ENCODE measurements around the gene SLC39A8. TPM values are rescaled to one million over a fixed set of nuclear protein-coding genes. Genes with fewer than 3 reads are reported as not detected.
A peak's percentile ranks its signal among the peaks of the same experiment; 100 is the strongest.

Gene SLC39A8
- total RNA-seq, 1 donor from 2014 or later = 7.6 TPM

GRCh38 chr4:102343964-102344519, 1.2 kb downstream of the SLC39A8 start:
- no peak for FAIRE-seq
- no peaks in the 10 kb centered on the region for H3K36me3 ChIP-seq (ENCODE audit: control insufficient read depth, insufficient read depth, low read length)
- TF ChIP-seq CTCF (IDR thresholded peaks at IDR 0.05; ENCODE audit: insufficient read depth, low read length, severe bottlenecking) = no peak
- DNase-seq (ENCODE audit: low read depth) = peak; percentile 70
- peak overlapping the region; percentile 61 for H3K4me3 ChIP-seq (ENCODE audit: low read depth, low read length)
- H3K27me3 ChIP-seq (ENCODE audit: control insufficient read depth, insufficient read depth, low read length) = no peaks in the 10 kb centered on the region

DNA sequence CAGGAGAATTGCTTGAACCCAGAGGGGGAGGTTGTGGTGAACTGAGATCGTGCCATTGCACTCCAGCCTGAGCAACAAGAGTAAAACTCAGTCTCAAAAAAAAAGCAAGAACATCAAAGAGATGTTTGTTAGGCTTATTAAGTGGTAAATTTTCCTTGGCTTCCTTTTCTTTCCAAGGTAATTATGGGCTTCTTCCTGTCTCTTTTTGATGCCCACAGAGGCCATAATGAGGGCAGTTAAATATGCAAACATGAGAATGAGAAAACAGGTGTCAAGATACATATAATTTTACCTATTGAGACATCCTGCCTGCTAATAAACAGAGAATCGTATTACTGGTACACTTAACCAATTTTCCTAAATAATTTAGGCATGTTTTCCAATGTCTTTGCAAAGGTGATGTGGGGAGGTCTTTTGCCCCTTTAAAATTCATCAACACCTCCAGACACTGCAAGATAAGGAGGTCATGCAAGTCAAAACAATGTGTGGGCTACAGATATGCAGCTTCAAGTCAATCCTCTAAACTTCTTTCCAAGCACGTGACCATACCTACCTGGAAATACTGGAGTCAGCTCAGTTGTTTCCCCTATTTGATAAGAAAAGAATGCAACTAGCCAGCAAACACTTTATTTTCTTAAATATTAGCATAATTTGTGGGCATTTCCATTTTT, 2.7 kb downstream of the SLC39A8 start:
- Histone ChIP-seq H3K27me3 (ENCODE audit: control insufficient read depth, insufficient read depth, low read length) (no peaks in the 10 kb centered on the region), H3K4me3 (ENCODE audit: low read depth, low read length) (no peak overlapping the region), H3K36me3 (ENCODE audit: control insufficient read depth, insufficient read depth, low read length) (no peaks in the 10 kb centered on the region)
- no peak for TF ChIP-seq CTCF (IDR thresholded peaks at IDR 0.05; ENCODE audit: insufficient read depth, low read length, severe bottlenecking)
- DNase-seq (ENCODE audit: low read depth) (no peak), FAIRE-seq (no peak)

DNA sequence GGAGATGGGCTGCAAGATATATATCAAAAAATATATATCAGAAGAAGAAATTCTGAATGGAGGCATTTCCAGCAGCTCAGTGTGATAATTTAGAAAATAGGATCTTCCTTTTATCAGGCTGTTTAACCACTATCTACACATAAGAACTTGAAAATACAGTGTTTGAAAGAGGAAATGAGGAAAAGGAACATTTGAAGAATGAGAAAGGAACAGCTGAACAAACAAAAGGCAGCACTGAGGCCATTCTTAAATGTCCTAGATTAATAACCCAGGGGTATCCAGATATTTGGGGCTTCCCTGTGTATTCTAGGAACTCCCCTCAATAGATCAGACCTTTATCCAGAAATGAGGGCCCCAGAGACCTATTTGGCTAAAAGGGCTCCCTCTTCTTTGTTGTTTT, 4.1 kb downstream of the SLC39A8 start:
- DNase-seq (ENCODE audit: low read depth) = no peak
- no peak for FAIRE-seq
- Histone ChIP-seq H3K27me3 (ENCODE audit: control insufficient read depth, insufficient read depth, low read length) (no peaks in the 10 kb centered on the region), H3K36me3 (ENCODE audit: control insufficient read depth, insufficient read depth, low read length) (no peaks in the 10 kb centered on the region), H3K4me3 (ENCODE audit: low read depth, low read length) (no peak overlapping the region)
- TF ChIP-seq CTCF (IDR thresholded peaks at IDR 0.05; ENCODE audit: insufficient read depth, low read length, severe bottlenecking) = no peak

- no peaks in the 10 kb centered on the region for H3K27me3 ChIP-seq (ENCODE audit: control insufficient read depth, insufficient read depth, low read length)
- FAIRE-seq (no peak), DNase-seq (ENCODE audit: low read depth) (peak; percentile 26)
- no peak overlapping the region for H3K4me3 ChIP-seq (ENCODE audit: low read depth, low read length)
- TF ChIP-seq CTCF (IDR thresholded peaks at IDR 0.05; ENCODE audit: insufficient read depth, low read length, severe bottlenecking) = no peak
- H3K36me3 ChIP-seq (ENCODE audit: control insufficient read depth, insufficient read depth, low read length) = no peaks in the 10 kb centered on the region
These were observed 6.3 kb downstream of the SLC39A8 start for GRCh38 chr4:102339018-102339417.

DNA sequence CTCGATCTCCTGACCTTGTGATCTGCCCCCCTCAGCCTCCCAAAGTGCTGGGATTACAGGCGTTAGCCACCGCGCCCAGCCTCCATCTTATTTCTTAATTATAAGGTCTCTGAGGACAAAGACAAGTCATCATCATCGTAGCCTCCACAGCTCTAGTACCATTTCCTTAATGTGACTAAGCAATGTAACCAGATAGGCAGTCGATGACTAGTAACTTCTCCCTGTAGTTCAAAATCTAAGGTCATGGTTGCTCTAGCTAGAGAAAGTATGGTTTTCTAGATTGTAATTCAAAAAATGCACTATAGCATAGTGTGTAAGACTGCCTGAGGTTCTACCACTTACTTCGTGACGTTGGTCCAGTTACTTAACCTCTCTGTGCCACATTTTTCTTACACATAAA, 6.9 kb downstream of the SLC39A8 start:
- peak; percentile 68 for DNase-seq (ENCODE audit: low read depth)
- Histone ChIP-seq H3K36me3 (ENCODE audit: control insufficient read depth, insufficient read depth, low read length) (no peaks in the 10 kb centered on the region), H3K4me3 (ENCODE audit: low read depth, low read length) (no peak overlapping the region), H3K27me3 (ENCODE audit: control insufficient read depth, insufficient read depth, low read length) (no peaks in the 10 kb centered on the region)
- FAIRE-seq = no peak
- no peak for TF ChIP-seq CTCF (IDR thresholded peaks at IDR 0.05; ENCODE audit: insufficient read depth, low read length, severe bottlenecking)

DNA sequence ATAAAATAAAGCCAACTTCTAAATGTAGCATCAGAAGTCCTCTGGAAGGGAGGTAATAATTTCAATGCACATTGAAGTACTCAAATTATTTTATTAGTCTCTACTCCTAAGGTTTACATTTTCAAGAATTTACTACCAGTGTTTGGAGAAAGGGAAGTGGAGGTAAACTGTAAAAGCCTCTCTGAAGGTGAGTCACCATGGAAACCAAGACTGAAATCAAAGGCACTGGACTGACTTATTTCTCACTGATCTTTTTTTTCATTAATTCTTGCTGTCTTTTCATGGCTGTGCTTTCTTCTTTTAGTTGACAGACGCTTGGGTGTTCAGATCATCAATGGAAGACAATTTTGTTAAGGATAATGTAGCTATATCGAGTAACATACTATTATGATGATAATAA, 9.7 kb downstream of the SLC39A8 start:
- Histone ChIP-seq H3K27me3 (ENCODE audit: control insufficient read depth, insufficient read depth, low read length) (no peaks in the 10 kb centered on the region), H3K36me3 (ENCODE audit: control insufficient read depth, insufficient read depth, low read length) (no peaks in the 10 kb centered on the region), H3K4me3 (ENCODE audit: low read depth, low read length) (no peak overlapping the region)
- no peak for DNase-seq (ENCODE audit: low read depth)
- no peak for TF ChIP-seq CTCF (IDR thresholded peaks at IDR 0.05; ENCODE audit: insufficient read depth, low read length, severe bottlenecking)
- FAIRE-seq = no peak
